Epithelial cell of proximal tubule (primary cell): ENCODE results near the gene NISCH. TPM values are rescaled to one million over a fixed set of nuclear protein-coding genes. Genes with fewer than 3 reads are reported as not detected.

Experiments
- DNase-seq: peaks from one replicate; pipeline ENCODE4 v3.0.0-alpha.2; 2011; ENCODE audit warnings: low read depth
- H3K4me3 ChIP-seq: 2 replicates; pipeline ENCODE4 v1.5.1; 2011; ENCODE audit warnings: low read depth, mild to moderate bottlenecking, low read length
- CTCF ChIP-seq: conservative IDR thresholded peaks from 2 replicates; pipeline ENCODE4 v1.5.1; 2012; ENCODE audit warnings: low read depth, mild to moderate bottlenecking, low read length
- total RNA-seq: library from RNA; depleted of rRNA; stranded (reverse); fragments of >200 nt; gene quantifications from 2 replicates; pipeline ENCODE4 v1.2.3, GENCODE V29; 2015

The NISCH gene
- total RNA-seq, 1 donor from 2014 or later = 40.8 TPM

GRCh38 chr3:52447512-52448355 lies 7.7 kb upstream of the NISCH start:
- no peak for TF ChIP-seq CTCF
- DNase-seq = no peak

DNA sequence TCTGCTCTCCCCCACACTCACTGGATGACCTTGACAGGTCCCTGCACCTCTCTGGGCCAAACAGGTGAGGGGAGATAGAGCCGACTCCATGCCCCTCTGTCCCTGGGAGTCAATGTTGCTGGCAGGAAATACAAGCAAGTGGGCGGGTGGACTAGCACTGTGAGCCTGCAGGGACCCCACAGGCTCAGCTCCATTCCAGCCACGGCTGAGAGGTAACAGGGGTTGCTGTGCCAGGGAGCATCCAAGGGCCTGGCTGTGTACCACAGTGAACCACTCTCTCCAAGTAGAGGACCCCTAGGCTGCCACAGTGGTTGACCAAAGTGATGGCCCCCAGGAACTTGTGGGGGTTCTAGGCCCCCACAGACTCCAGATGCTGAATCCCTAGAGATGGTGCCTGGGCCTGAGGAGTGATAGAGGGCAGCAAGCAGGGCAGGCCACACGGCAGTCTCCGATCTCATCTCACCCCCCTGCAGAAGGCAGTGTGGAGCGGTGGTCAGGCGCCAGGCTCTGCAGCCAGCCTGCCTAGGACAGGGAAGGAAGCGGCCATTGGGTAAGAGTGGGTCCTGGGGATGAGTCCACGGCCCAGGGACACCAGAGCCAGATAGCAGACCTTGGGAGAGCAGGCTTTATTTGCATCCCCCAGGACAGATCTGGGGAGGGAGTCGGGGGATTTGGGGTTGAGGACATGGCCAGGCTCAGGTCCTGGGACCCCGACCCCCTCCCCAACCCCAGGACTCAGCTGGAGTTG lies 4.7 kb upstream of the NISCH start:
- no peak for DNase-seq
- no peak for TF ChIP-seq CTCF
- H3K4me3 ChIP-seq = no peak overlapping the region

More at GRCh38 chr3:52447512-52448355, 7.7 kb upstream of the NISCH start:
- no peak overlapping the region for H3K4me3 ChIP-seq

- TF ChIP-seq CTCF = no peak
- no peak for DNase-seq
- H3K4me3 ChIP-seq = no peak overlapping the region
Measured at GRCh38 chr3:52451237-52452083, 3.9 kb upstream of the NISCH start.

- no peak overlapping the region for H3K4me3 ChIP-seq
- TF ChIP-seq CTCF = no peak
- no peak for DNase-seq
Measured at GRCh38 chr3:52452126-52452525, 3.3 kb upstream of the NISCH start.

- no peak for DNase-seq
- H3K4me3 ChIP-seq = no peak overlapping the region
- TF ChIP-seq CTCF = no peak
Measured at GRCh38 chr3:52452570-52453221, 2.7 kb upstream of the NISCH start.

DNA sequence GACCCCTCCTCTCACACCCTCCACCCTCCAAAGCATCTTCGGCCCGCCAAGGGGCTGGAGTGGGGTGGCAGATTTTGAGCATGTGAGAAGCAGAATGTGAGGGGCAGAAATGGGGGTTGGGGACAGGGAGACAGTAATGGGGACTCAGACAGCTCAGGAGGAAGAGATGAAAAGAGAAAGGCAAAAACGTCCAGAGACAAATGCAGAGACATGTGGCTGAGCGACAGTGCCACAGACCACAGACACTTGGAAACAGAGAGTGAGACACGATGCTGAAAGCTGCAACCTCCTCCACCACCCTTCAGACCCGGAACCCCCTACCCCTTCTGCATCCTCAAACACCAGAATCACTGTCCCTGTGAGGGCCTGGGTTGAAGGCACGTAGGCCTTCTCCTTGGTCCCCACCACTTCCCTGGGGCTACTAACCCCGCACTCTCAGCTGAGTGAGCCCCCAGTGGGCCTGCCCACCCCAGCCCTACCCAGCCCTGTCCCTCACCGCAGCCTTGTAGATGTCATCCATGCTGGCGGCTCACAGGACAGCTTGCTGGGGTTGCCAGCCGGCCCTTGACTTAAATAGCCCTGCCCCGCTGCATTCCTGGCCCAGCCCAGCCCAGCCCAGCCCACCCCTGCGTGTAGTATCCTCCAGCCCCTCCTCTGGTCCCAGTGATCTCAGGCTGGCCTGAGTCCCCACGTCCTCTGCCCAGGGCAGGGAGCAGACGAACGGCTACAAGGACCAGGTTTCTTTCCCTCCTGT lies 1.7 kb upstream of the NISCH start, which contains the start of gene TNNC1:
Gene TNNC1 (minus strand): TSS at position 546 of the 754 bp plus-strand sequence. CDS start 26 bp downstream, at position 520.
- DNase-seq = no peak
- H3K4me3 ChIP-seq = peak within 1 kb of the TSS; percentile 78
- TF ChIP-seq CTCF = no peak
